NCI-H446 treated with DMSO at 0.1 percent for 48 hours (cell line): ENCODE measurements around the gene LRP1.

Experiments
- DNase-seq: peaks from one replicate; lab custom pipeline; 2025; lab: John Stamatoyannopoulos, UW

LRP1 gene

DNA sequence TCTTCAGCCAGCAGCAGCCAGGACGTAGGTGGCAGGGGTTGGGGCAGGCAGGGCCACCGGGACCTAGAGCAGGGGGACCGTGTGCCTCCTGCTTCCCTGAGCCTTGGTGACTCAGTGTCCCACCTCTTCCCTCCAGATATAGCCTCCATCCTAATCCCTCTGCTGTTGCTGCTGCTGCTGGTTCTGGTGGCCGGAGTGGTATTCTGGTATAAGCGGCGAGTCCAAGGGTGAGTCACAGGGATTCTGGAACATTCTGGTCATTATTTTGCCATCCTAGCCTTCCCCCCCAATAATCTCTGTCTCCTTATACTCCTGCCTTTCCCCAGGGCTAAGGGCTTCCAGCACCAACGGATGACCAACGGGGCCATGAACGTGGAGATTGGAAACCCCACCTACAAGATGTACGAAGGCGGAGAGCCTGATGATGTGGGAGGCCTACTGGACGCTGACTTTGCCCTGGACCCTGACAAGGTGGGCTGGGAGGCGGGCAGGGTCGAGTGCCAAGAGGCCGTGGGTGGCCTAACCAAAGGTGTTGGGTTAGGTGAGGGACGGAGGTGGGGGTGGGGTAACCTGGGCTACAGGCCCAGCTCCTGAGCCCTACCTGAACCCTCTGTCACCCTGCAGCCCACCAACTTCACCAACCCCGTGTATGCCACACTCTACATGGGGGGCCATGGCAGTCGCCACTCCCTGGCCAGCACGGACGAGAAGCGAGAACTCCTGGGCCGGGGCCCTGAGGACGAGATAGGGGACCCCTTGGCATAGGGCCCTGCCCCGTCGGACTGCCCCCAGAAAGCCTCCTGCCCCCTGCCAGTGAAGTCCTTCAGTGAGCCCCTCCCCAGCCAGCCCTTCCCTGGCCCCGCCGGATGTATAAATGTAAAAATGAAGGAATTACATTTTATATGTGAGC is 83.8 kb downstream of the LRP1 start:
- DNase-seq = no peak

DNA sequence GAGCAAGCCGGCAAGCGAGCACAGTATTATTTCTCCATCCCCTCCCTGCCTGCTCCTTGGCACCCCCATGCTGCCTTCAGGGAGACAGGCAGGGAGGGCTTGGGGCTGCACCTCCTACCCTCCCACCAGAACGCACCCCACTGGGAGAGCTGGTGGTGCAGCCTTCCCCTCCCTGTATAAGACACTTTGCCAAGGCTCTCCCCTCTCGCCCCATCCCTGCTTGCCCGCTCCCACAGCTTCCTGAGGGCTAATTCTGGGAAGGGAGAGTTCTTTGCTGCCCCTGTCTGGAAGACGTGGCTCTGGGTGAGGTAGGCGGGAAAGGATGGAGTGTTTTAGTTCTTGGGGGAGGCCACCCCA is 84.4 kb downstream of the LRP1 start:
- DNase-seq = no peak

DNA sequence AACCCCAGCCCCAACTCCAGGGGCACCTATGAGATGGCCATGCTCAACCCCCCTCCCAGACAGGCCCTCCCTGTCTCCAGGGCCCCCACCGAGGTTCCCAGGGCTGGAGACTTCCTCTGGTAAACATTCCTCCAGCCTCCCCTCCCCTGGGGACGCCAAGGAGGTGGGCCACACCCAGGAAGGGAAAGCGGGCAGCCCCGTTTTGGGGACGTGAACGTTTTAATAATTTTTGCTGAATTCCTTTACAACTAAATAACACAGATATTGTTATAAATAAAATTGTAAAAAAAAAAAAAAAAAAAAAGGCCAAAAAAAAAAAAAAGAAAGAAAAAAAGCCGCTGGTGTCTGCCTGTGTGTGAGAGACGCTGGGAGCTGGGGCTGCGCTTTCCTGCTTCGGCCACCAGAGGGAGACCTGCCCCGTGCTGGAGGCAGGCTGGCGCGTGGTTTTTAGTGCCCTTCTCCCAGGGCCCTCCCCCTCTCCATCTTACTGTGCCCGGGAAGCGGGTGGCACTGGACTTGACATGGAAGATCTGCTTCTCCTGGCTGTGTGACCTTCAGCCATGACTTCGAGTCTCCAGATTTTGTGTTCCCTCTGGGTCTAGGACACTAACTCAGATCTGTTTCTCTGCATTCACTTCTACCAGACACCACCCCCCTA is 84.9 kb downstream of the LRP1 start:
- peak; percentile 57 for DNase-seq

DNA sequence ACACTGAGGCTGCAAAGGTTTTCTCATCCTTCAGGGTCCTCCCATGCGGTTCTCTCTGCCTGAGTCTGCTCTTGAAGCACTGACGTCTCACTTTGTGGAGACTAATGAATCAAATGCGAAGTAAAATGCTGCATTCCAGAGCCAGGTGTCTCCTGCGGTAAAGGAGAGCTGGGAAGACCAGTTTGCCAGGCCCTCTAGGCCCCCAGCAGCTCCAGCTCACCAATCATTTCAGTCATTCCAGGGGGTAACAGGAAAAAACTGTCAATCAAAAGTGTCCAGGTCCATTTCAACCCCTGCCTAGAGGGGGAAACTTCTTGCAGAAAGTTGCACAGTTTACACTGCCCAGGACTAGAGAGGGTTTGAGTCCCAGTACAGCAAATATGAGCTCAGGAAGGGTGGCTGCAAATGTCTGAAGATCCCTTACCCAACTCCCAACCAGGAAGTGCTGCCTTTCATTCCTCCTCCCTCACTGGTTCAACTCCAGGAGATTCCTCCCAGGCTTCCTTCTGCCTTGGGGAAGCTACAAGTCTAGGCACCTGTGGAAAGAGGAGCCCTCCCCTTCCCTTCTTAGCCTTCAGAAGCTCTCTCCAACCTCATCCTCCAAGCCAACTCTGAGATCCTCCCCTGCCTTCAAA is 85.6 kb downstream of the LRP1 start:
- DNase-seq = no peak

DNA sequence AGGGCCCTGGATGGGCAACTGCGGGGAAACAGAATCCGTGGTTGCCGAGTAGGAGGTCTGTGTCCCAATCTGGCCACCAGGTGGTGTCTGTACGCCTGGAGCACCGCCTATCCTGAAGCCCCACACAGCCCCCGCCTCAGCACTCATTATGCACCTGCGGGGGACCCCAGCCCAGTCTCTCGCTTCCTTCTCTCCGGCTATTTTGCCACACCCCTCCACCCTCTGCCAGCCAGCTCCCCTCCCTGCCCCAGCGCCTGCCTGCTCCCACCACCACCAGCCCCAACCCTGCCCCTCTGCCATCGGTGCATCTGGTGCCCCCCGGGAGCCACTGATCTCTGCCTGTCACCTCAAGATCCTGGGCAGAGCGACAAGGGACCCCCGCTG is 86.1 kb downstream of the LRP1 start:
- DNase-seq = peak; percentile 42

DNA sequence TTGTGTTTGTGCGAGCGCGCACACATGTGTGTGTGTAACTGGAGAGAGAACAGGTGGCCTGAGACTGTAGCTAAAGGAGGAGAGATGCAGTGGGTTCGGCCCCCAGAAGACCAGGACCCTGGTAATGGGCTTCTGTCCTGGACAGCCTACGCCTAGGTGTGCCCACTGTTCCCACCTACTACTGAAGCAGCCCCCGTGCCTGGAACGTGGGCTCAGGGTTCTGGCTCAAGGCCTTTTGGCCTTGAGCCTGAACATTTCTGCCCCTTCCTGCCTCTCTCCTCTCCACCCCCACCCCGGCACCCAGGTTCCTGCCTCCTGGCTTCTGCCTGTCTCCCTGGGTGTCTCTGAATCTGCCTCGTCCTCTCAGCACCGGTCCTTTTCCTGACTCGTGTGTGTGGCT is 86.8 kb downstream of the LRP1 start:
- DNase-seq = no peak

DNA sequence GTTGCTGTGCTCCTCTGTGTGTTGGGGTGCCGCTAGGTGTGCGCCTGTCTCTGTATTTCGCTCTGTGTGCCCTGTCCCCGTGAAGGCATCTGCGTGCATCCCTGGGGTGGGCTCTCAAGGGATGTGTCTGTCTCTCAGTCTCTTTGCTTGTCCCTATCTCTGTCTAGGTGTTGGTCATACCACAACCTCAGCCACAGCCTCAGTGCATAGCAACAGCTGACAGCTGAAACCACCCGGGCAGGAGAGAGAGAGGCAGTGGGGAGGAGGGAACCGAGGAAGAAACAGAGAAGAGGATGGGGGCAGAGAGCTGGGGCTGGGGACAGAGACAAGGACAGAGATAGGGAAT is 87.4 kb downstream of the LRP1 start:
- DNase-seq = no peak

DNA sequence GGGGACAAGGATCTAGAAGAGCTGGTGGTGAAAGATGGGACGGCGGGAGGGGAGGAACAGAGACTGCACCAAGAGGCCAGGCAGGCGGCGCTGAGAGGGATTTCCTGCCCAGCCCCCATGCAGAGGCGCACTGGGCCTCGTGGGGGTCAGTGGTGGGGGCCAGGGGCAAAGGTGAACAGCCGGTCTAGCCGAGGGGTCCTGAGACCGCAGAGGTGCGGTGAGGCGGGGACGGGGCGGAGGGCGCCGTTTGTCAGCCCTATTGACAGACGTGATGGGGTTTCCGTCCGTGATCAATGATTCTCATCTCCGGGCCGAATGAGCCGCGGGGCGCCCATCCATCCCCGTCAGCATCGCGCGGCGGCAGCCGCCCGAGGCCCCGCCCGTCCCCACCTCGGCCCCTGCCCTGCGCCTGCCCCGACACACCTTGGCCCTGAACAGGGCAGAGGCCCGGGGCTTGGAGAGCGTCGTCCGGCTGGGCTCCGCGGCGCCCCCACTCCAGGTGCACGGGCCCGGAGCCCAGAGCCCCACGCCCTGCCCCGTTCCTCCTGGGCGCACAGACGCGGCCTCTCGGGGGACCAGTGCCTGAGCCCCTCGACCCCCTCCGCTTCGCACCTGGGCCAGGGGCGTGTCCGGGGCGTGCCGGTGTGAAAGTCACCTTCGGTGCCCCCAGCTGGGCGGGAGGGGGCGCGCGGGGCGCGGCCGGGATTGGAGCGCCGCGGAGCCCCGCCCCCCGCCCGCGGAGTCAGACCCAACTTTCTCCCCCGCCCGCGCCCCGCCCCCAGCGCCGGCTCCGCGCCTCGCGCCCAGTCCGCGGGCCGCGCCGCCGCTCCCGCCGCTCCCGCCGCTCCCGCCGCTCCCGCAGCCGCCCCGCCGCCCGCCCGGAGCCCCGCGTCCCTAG is 88.0 kb downstream of the LRP1 start, which contains the start of gene NXPH4:
Gene NXPH4, plus strand, starts transcription at position 781 of the 898 bp plus-strand sequence. CDS start 176 bp downstream, outside the sequence.
- no peak for DNase-seq

DNA sequence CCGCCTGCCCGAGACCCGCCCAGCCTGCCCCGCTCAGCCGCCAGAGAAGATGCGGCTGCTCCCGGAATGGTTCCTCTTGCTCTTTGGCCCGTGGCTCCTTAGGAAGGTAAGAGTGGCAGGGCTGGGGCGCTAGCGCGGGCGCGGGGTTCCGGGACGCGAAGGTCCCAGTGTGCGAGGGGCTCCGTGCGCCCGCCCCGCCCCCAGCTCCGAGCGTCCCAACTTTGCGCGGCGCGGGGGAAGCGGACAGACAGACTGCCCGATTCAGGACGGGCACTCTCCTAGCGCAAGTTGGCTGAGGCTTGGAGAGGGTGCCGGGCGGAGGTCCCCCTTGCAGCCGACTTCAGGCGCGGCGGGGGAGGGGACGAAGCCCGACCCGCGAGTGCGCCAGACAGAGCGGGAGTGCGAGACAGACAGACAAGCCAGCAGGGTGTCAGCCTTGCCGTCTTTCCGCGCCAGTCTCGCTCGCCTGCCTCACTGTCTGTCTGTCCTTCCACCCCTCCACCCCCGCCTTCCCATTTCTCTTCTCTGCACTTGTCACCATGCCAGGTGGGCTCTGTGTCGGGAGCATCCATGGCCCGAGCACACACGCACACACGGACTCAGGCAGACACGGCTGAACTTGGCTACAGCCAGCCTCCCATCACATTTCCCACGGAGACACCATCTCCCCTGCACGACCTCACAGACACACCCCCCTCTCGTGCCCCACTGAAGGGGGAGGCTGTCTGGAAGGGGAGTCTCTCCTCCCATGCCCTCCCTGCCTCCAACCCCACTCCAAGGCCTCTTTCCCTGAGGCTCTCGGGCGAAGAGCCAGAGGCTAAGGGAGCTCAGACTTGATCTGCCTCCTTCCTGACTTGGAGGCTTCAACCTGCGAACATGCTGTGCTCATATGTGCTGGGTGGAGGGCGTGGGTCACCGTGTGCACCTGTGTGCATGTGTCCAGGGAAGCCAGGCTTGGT is 88.9 kb downstream of the LRP1 start:
- no peak for DNase-seq

DNA sequence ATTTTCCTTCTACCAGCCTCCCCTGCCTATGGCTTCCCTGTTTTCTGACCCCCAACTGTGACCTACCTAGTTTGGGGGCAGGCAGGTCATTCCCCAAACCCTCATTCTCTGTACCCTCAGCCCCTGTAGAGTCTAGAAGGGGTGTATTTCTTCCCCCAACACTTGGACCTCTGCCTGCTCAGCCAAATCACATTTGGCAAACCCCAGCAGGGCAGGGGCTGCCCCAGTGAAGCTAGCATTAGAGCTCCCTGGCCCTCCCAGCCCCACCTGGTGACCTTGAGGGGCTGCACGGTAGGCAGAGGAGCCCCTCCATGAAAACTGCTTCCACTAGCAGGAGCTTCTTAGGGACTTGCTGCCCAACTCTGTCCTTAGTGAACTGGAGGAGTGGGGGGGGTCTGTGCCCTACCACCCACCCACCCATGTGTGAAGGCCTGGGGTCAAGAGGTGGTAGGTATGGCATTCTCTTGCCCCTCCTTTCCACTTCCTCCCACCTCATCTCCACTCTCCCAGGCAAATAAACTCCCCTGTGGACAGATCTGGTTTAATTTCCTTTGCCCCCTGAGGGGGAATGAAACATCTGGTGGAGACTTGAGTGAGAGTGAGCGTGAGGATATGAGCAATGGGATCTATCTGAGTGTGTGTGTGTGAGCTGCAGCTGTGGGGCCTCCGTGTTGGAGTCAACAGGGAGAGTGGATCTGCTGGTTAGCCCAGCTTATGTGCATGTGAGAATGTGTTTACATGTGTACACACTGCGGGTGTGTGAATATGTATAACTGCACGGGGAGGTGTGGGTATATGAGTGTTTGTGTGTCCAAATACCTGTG is 90.0 kb downstream of the LRP1 start:
- no peak for DNase-seq

DNA sequence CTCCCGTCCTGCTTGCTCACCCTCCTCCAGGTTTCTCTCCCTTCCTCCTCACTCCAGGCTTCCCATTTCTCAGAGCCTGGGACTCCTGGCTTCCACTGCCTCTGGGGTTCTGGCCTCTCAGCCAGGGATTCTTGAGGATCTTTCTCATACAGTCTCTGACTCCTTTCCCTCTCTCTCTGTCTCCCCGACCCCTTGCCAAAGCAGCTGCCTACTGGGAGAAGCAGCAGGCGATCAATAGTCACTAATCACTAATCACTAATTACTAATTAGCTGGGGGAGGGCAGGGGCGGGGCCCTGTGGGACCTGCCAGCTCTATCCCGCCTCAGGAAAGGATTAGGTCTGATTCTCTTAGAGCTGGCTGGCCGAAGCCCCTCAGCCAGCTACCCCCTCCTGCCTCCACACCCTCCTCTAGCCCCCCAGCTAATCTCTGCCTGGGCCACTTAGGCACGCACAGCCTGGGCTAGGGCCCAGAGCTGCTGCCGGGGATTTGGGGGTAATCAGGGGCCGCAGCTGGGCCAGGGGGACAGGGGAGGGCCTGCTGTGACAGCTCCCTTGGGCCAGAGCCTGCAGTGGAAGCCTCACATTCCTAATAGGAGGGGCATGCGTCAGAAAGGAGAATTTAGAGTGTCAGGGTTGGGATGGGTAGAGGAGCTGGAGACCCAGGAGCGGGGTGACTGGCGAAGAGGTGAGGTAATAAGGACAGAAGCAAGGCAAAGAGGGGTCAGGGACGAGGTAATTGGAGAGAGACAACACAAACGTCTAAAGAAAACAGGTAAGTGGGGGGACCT is 91.1 kb downstream of the LRP1 start:
- no peak for DNase-seq

DNA sequence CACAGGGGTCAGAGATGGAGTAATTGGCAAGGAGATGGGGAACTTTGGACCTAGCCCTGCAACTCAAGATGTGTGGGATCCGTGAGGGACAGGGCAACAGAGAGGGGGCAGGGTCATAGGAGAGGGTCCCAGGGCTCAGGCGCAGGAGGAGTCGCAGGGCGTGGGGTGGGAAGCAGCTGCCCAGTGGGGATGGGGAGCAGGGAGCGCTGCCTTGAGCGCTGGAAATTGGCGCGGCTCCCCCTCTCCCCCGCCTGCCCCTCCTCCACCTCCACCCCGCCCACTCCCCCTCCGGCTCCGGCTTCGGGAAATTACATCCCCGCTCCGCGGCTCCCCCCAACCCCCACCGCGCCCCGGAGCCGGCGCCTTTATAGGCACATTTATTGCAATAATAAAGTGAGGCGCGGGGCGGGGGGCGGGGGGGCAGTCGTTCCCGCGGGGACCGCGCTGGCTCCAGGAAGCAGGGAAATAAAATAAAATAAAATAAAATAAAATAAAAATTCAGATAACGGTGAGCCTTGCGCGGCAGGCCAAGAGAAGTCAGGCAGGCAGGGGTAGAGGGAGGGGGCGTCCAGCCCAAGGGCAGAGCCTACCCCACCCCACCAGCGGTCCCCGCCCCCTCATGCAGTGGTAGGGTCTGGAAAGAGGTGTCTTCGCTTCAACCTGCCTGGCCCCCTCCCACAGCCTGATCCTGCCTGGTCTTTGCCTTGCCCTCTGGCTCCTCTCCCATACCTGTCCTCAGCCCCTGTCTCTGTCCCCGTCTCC is 91.9 kb downstream of the LRP1 start:
- no peak for DNase-seq

DNA sequence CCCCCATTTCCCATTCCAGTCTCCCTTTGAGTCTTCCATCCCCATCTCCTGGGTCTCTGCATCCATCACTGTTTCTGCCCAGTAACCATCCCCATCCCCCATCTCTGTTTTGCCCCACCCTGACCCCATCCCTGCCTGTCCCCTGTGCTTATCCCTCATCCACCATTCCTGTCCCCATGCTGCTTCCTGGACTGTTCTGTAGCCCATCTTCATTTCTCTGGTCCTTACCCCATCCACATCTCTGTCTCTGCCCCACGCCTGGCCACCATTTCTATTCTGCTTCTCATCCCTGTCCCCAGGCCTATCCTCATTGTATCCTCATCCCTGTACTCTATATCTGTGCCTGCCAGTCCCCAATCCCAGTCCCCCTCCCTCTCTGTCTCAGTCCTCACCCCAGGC is 92.5 kb downstream of the LRP1 start:
- DNase-seq = no peak

DNA sequence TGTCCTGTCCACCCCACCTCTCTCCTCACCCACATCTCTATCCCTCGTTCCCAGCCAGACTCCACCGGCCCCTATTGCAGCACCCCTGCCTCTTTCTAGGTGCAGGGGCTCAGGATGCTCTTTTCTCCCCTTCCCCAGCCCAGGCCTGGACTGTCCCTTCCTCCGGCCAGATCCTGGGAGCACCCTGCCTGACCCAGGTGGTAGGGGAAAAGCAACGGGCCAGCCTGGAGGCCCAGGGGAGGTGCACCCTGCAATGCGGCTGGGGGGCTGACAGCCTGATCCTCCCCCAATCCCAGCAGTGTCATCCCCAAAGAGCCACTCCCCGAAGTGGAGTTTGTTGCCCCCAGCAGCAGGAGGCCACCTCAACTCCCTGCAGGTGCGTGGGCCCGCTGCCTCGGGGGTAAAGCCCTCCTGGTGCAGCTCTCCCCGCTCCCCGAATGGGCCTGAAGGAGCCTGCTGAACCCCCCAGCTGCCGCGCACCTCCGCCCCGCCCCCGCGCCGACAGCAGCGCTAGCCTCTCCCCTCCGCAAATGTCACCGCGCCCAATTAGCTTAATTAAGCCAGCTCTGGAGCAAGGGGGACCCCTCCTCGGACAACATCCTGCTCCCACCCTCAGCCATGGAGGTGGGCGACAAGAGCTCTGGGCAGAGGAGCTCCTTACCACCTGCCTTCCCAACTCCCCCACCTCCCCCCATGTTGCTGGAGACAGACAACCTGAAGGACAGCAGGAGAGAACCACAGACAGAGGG is 93.1 kb downstream of the LRP1 start:
- DNase-seq = no peak

DNA sequence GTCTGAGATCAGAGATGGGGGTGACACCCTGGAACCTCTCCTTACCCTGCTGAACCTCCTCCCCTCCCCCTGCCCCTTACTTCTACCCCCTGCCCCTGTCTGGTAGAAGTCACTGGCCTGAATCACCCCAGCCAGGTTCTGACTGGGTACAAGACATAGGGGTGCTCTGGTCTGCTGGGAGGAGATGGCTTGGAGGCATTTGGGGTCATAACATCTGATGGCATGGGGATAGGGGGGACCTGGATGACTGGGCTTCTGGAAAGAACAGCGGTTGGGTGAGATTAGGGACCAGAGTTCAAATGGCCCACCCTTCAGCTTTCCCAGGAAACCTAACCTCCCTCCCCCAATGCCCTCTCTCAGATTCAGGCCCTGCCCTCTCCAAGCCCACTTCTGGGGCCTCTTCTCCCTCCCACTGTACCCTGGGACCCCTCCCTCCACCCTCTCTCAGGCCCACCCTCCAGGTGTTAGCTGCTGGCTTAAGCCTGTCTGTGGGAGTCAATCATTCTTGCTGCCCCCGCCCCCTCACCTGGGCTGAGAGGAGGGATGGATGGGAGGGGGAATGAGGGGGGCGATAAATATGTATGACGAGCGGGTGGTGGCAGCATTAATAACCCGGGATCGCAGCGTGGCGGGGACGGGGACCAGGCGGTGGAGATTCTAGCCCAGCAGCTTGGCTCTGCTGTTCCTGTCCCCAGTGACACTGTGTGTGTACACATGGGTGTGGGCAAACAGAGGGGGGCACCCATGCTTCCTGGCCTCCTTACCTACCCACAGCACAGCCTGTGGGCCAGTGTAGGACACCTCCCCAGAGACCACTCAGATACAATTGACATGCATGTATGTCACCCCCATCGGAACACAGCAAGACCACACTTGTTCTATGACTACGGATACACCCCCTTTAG is 94.3 kb downstream of the LRP1 start:
- no peak for DNase-seq
